Mucosa of descending colon (tissue), 3 donors: Measurements from ENCODE around the gene COL1A2. TPM values are rescaled to one million over a fixed set of nuclear protein-coding genes. Genes with fewer than 3 reads are reported as not detected.

ENCODE experiments used
- ATAC-seq: fragments of 200-7000 bp; cut with Tn5 transposase; one replicate; pipeline ENCODE4 v1.9.1; 2020; ENCODE audit warnings: mild to moderate bottlenecking, moderate library complexity
- DNase-seq, 3 donors: peaks; one replicate each; pipeline ENCODE4 v3.0.0-alpha.2; 2020
- H3K36me3 ChIP-seq: fragments of 200-600 bp; one replicate; pipeline ENCODE4 v1.8.0; 2021; ENCODE audit warnings: low read depth, mild to moderate bottlenecking
- H3K4me1 ChIP-seq: fragments of 200-600 bp; one replicate; pipeline ENCODE4 v1.8.0; 2021; ENCODE audit warnings: low read depth, mild to moderate bottlenecking
- H3K4me3 ChIP-seq: fragments of 200-600 bp; one replicate; pipeline ENCODE4 v1.8.0; 2021; ENCODE audit warnings: mild to moderate bottlenecking
- H3K9me3 ChIP-seq: fragments of 200-600 bp; one replicate; pipeline ENCODE4 v1.8.0; 2021; ENCODE audit warnings: mild to moderate bottlenecking
- CTCF ChIP-seq: fragments of 200-600 bp; IDR thresholded peaks from one replicate; pipeline ENCODE4 v1.8.0; 2022; ENCODE audit warnings: antibody characterized with exemption, mild to moderate bottlenecking
- intact Hi-C, 2 donors: fragments of 100-400 bp; cut with DNase I in 1 of 2; cut with micrococcal nuclease in 1 of 2; formaldehyde crosslinking; loops; one replicate each; pipeline versions ENCODE4 v1.11.0 to v1.11.1; 2022; cut with DNase I, micrococcal nuclease
- total RNA-seq, 3 donors: library from RNA; stranded (reverse); fragmentation: NEBNext Ultra II Directional in 2 of 3; extraction: Animal tissue kit (Norgen Biotek cat#: 25700) in 2 of 3; gene quantifications; one replicate each; pipeline versions ENCODE4 v1.2.1 to v1.2.4, GENCODE V29; 2021 to 2023
- donor health status: DM: no; HTN: no; CAD: no; lungs with moderate emphysema.
- donor health status: DM: no; HTN: no; CAD: no.
- donor health status: DM: no; HTN: yes; CAD: no.

The COL1A2 gene
- total RNA-seq, 3 donors from 2014 or later, result 35.1 to 176 (median 155) TPM

GRCh38 chr7:94400643-94401427, 6.1 kb downstream of the COL1A2 start:
- Histone ChIP-seq H3K36me3 (no peaks in the 10 kb centered on the region), H3K4me3 (no peak overlapping the region), H3K4me1 (no peaks in the 10 kb centered on the region), H3K9me3 (no peaks in the 10 kb centered on the region)
- ATAC-seq (no peak), DNase-seq (no peak)
- intact Hi-C loops, result no loop called here
- TF ChIP-seq CTCF, result no peak

- no peak for DNase-seq
- ATAC-seq, result no peak
- Histone ChIP-seq H3K36me3 (no peaks in the 10 kb centered on the region), H3K4me1 (no peaks in the 10 kb centered on the region), H3K4me3 (no peak overlapping the region), H3K9me3 (no peaks in the 10 kb centered on the region)
- intact Hi-C loops, result no loop called here
- no peak for TF ChIP-seq CTCF
Observed at GRCh38 chr7:94401428-94401814, 6.7 kb downstream of the COL1A2 start.

GRCh38 chr7:94403546-94403945, 8.9 kb downstream of the COL1A2 start:
- Histone ChIP-seq H3K36me3 (no peaks in the 10 kb centered on the region), H3K4me3 (no peak overlapping the region), H3K4me1 (no peaks in the 10 kb centered on the region), H3K9me3 (no peaks in the 10 kb centered on the region)
- ATAC-seq (no peak), DNase-seq (no peak)
- TF ChIP-seq CTCF, result no peak
- intact Hi-C loops, result no loop called here

GRCh38 chr7:94405506-94405905, 10.8 kb downstream of the COL1A2 start:
- intact Hi-C loops, result no loop called here
- no peak for ATAC-seq
- TF ChIP-seq CTCF, result no peak
- no peak for DNase-seq
- H3K4me1 ChIP-seq, result no peaks in the 10 kb centered on the region
- no peak overlapping the region for H3K4me3 ChIP-seq
- H3K9me3 ChIP-seq, result no peaks in the 10 kb centered on the region
- H3K36me3 ChIP-seq, result no peaks in the 10 kb centered on the region

GRCh38 chr7:94406696-94407095, 12.0 kb downstream of the COL1A2 start:
- Histone ChIP-seq H3K9me3 (no peaks in the 10 kb centered on the region), H3K4me1 (no peaks in the 10 kb centered on the region), H3K4me3 (no peak overlapping the region), H3K36me3 (no peaks in the 10 kb centered on the region)
- no peak for ATAC-seq
- DNase-seq, result no peak
- intact Hi-C loops, result no loop called here
- TF ChIP-seq CTCF, result no peak
